Left lobe of liver (tissue), 2 donors: ENCODE results near the gene EPOP. TPM values are rescaled to one million over a fixed set of nuclear protein-coding genes. Genes with fewer than 3 reads are reported as not detected.

ENCODE experiments used
- ATAC-seq: fragments of 200-7000 bp; cut with Tn5 transposase; one replicate; pipeline ENCODE4 v1.9.1; 2020; ENCODE audit warnings: mild to moderate bottlenecking, moderate library complexity
- DNase-seq: peaks from one replicate; pipeline ENCODE4 v3.0.0-alpha.2; 2020; ENCODE audit warnings: low spot score
- total RNA-seq: library from RNA; stranded (reverse); gene quantifications from one replicate; pipeline ENCODE4 v1.2.1, GENCODE V29; 2021
- donor health status: DM: no; HTN: no; CAD: no; lungs with moderate emphysema.
- donor health status: DM: no; HTN: yes; CAD: no.

Gene EPOP
- total RNA-seq: 2.7 TPM

- DNase-seq (peak; percentile 92), ATAC-seq (peak; percentile 89)
Observed at GRCh38 chr17:38674749-38675615, at the start of gene EPOP. Gene EPOP, minus strand, starts transcription at chr17:38674957. Its CDS starts 462 bp downstream, at chr17:38674495.

DNA sequence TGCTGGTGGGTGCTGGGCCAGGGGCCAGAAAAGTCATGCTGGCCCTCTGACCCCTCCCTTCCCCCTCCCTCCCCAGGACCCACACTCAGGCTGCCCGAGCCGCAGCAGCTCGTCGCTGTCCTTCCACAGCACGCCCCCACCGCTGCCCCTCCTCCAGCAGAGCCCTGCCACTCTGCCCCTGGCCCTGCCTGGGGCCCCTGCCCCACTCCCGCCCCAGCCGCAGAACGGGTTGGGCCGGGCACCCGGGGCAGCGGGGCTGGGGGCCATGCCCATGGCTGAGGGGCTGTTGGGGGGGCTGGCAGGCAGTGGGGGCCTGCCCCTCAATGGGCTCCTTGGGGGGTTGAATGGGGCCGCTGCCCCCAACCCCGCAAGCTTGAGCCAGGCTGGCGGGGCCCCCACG is 47.0 kb upstream of the EPOP start:
- no peak for ATAC-seq
- no peak for DNase-seq

DNA sequence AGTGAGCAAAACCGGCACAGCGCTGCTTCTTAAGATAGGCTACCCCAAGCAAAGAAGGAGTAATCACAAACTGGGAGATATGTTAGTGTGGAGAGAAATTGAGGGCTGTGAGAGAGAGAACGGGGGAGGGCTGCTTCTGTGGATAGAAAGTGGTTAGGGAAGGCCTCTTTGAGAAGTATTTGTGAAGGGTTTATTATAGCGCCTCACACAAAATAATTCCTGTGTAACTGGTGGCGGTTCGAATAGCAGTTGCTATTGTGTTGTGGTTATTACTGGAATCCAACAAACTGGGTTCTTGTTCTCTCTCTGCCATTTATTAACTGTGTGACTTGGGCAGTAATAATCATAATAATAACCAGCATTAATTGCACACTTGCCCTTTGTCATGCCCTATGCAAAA is 46.2 kb upstream of the EPOP start:
- DNase-seq (no peak), ATAC-seq (no peak)

DNA sequence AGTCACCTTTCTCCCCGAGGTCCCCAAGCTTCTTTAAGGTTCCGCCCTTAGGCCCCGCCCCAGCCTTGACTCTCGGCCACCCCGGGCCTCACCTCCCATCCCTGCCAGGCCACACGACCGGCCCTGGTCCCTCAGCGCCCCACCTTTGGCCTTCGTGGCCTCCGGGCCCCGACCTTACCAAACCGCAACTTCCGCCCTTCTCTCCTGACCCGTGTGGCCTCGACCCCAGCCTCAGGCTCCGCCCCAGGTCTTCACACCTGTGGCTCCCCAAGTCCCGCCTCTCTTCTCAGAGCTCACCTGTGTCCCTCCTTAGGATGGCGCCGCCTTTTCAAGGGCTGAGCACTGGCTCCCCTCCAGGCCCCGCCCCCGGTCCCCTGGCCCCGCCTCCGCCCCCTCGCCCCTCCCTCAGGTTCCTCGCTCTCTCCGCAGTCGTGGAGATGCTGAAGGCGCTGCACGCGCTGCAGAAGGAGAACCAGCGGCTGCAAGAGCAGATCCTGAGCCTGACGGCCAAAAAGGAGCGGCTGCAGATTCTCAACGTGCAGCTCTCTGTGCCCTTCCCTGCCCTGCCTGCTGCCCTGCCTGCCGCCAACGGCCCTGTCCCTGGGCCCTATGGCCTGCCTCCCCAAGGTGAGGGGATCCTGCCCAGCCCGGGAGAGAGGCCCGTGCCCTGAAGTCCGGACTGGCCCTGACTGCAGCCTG is 45.3 kb upstream of the EPOP start:
- DNase-seq (no peak), ATAC-seq (no peak)

GRCh38 chr17:38719289-38719942 is 44.7 kb upstream of the EPOP start:
- ATAC-seq (no peak), DNase-seq (no peak)

GRCh38 chr17:38717139-38717745 is 42.5 kb upstream of the EPOP start:
- no peak for ATAC-seq
- no peak for DNase-seq

- ATAC-seq (no peak), DNase-seq (no peak)
Observed at GRCh38 chr17:38716368-38717005, 41.7 kb upstream of the EPOP start.

DNA sequence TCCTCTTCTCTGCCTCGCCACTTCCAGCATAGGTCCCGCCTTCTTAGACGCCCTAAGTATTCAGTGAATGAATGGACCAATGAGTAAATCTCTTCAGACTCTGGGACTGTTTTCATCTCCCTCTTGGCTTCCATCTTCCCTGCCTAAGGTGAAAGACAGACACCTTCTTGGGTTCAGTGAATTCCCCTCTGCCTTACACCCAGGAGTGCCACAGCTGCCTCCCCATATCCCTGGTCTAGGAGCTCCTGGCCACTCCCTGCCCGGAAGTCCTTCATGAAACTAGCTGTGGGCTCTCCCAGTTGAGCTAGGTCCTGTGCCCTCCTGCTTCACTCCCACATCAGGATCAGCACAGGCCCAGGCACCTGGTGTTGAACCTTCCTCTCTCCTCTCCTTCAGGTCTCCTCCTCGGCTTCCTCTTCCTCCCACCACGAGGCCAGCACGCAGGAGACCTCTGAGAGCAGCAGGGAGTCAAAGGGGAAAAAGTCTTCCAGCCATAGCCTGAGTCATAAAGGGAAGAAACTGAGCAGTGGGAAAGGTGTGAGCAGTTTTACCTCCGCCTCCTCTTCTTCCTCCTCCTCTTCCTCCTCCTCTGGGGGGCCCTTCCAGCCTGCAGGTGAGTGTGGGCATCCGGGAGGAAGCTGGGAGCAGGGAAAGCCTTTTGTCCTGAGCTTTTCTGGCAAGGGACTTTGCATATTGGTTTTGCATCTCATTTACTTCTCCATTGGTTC is 40.6 kb upstream of the EPOP start:
- ATAC-seq: no peak
- no peak for DNase-seq

DNA sequence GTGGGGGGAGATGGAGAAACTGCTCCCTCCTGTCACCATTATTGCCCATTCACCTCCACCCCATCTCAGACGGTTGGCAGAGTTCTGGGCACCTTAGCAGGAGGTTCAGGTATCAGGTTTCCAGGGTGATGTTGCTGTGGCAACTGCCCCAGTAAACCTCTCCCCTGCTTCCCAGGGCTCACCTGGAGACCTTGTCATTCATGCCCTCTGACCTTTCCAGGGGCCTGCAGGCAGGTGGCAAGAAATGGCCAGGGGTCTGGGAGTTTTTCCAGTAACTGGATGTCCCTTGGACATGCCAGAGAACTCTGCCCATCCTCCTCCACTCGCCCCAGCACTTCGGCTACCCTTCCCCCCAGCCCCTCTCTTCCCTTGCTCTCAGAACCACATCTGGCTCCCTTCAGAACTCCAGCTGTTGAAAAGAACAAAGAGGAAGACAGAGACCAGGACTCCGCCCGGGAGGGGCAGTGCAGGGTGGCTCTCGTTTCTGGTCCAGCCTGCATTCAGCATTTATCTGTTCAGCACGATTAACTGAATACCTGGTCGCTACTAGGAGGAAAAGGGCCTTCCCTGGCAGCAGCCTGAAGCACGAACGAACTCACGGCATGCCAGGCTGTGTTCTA is 38.8 kb upstream of the EPOP start:
- ATAC-seq: no peak
- DNase-seq: no peak

DNA sequence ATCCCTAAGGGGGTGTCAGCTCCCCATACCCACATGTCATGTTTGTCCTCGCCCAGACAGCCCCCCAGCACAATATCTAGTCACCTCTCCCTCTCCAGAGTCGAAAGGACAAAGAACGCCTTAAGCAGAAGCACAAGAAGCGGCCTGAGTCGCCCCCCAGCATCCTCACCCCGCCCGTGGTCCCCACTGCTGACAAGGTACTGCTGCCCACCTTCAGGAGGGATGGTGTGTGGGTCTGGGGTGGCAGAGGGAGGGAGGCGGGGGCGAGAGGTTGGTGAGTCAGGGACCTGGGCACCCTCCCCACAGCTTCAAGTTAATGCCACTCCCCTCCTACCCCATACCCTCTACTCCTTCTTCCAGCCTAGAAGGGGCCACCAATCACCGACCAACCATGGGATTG is 37.8 kb upstream of the EPOP start:
- ATAC-seq (no peak), DNase-seq (no peak)

GRCh38 chr17:38711792-38712571 is 37.2 kb upstream of the EPOP start:
- DNase-seq (no peak), ATAC-seq (no peak)

- no peak for DNase-seq
- no peak for ATAC-seq
Observed at GRCh38 chr17:38710985-38711384, 36.2 kb upstream of the EPOP start.

DNA sequence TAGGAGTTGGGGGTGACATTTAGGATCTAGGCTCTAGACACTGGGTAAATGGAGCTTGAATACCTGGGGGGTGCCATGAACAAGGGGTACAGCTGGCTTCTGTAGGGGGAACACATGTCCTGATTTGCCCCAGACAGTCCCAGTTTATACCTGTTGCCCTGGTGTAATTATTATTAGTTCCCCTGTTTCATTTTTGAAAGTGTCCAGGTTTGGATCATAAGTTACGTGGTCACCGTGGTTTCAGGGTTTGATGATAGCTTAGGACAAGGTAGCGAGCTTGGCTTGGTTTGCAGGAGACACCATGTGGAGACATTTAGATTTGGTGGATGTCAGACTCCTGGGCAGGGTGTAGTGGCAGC is 35.8 kb upstream of the EPOP start:
- ATAC-seq: no peak
- DNase-seq: no peak

GRCh38 chr17:38709864-38710603 is 35.3 kb upstream of the EPOP start:
- ATAC-seq: no peak
- no peak for DNase-seq

GRCh38 chr17:38709104-38709820 is 34.5 kb upstream of the EPOP start:
- DNase-seq (no peak), ATAC-seq (no peak)

- DNase-seq (no peak), ATAC-seq (no peak)
Observed at GRCh38 chr17:38707678-38708351, 33.1 kb upstream of the EPOP start.
